IPS DF 4.7 (cell line): Measurements from ENCODE around the gene PON3.
"Not testable (repeated sequence)": the region's sequence is repeated elsewhere in the genome, so short reads cannot be mapped to it uniquely, and the experiment has no call there.

Source experiments
- DNase-seq: peaks from one replicate; pipeline ENCODE4 v3.0.0-alpha.2; 2013; ENCODE audit warnings: low spot score; ENCODE audit errors: extremely low read depth

PON3 gene

DNA sequence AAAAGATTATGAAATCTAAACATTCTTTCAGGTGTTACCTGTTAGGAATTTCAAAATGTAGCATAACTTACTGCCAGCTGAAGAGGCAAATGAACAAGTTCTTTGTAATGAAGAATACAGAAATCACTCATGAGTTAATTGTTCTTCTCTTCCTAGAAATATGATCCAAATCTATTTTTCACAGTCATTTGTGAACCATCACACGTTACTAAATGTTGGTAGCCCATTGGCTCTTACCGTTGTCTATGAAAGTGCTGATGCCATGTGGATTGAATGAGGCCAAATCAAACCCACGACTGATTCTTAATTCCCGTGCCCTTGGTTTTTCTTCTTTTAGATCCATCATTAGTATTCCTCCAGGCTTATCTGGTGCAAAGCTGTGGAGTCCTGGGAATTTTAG lies 15.9 kb upstream of the PON3 start:
- DNase-seq: no peak

- DNase-seq: no peak
These were observed 15.5 kb upstream of the PON3 start for GRCh38 chr7:95411666-95412065.

- no peak for DNase-seq
These were observed 14.9 kb upstream of the PON3 start for GRCh38 chr7:95411036-95411435.

GRCh38 chr7:95407751-95408150 lies 11.6 kb upstream of the PON3 start:
- no peak for DNase-seq

- DNase-seq: no peak
These were observed 9.6 kb upstream of the PON3 start for GRCh38 chr7:95405800-95406199.

- no peak for DNase-seq
These were observed 9.0 kb upstream of the PON3 start for GRCh38 chr7:95405208-95405607.

DNA sequence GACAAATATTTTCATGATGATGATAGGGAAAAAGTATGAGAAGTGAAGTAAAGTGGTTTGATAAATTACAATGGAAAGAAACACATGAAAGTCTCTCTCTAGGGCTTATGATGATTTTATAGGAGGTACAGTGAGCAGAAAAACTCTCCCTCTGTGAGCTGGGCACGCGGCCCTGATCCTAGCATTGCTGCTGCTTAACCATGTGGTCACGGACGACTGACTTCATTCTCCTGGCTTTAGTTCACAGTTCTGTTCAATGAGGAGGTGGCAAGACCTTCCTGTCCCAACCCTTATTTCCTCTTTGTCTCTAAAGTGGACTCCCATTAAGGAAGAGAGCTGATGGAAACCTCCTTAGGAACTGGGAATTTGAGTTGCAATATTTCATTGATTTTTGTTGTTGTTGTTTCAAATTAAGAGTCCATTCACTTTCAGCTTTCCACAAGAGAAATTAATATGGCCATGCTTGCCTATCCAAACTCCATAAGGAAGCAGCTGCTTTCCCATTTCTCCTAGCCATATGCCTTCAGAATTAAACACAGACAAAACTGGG lies 8.2 kb upstream of the PON3 start:
- no peak for DNase-seq

- DNase-seq: no peak
These were observed 2.2 kb upstream of the PON3 start for GRCh38 chr7:95398155-95398940.

DNA sequence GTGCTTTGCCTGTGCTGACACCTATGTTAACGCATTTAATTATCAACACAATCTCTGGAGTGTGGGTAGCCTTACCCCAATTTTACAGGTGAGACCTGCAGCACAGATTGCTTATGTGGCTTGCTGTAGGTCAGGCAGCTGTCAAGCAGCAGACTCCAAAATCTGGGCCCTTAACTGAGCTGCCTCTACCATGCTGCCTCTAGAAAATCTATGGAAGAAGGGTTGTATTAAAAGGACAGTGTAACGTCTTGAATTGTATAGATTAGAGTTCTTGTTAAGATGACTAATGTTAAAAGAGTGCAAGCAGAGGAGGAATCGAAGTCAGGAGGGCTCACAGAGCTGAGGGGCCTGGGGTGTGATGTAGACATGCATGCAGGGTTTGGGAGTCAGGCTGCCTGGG lies 1.2 kb upstream of the PON3 start:
- no peak for DNase-seq

GRCh38 chr7:95395755-95396135 lies 430 bp downstream of the PON3 start:
- no peak for DNase-seq

- no peak for DNase-seq
These were observed 1.8 kb downstream of the PON3 start for GRCh38 chr7:95394370-95394769.

DNA sequence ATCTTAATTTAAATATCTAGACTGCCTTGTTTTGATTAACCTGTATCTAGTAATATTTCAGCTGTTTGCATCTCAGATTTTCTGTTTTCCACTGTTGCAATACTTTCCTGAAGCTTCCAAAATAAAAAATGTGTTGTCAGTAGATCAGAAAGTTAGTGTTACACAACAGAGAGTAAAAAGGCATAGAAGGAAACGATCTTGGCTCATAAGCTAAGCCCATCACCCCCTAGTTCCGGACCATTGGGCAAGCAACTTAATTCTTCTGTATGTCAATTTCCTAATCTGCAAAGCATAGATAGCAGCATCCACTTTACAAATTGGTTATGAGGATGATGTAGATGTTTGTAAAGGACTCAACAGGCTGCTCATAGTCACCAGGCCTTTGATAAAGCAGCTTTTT lies 4.4 kb downstream of the PON3 start:
- DNase-seq: no peak

- DNase-seq: no peak
These were observed 6.7 kb downstream of the PON3 start for GRCh38 chr7:95389516-95389915.

GRCh38 chr7:95379457-95379856 lies 16.7 kb downstream of the PON3 start:
- DNase-seq: not testable (repeated sequence)

DNA sequence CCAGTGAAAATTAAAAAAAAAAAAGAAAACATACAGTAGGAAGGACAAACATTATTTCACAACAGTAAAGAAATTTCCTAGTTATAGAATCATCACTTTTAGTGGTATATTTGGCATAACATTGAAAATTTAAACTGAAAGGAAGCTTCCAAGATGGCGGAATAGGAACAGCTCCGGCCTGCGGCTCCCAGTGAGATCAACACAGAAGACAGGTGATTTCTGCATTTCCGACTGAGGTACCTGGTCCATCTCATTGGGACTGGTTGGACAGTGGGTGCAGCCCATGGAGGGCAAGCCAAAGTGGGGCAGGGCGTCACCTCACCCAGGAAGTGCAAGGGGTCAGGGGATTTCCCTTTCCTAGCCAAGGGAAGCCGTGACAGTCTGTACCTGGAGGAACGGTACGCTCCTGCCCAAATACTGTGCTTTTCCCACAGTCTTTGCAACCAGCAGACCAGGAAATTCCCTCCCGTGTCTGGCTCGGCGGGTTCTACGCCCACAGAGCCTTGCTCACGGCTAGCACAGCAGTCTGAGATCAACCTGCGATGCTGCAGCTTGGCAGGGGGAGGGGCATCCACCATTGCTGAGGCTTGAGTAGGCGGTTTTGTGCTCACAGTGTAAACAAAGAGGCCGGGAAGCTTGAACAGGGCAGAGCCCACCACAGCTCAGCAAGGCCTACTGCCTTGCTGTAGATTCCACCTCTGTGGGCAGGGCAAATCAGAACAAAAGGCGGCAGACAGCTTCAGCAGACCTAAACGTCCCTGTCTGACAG lies 19.4 kb downstream of the PON3 start:
- no peak for DNase-seq

- no peak for DNase-seq
These were observed 20.5 kb downstream of the PON3 start for GRCh38 chr7:95375591-95376257.

GRCh38 chr7:95373323-95373722 lies 22.9 kb downstream of the PON3 start:
- no peak for DNase-seq

DNA sequence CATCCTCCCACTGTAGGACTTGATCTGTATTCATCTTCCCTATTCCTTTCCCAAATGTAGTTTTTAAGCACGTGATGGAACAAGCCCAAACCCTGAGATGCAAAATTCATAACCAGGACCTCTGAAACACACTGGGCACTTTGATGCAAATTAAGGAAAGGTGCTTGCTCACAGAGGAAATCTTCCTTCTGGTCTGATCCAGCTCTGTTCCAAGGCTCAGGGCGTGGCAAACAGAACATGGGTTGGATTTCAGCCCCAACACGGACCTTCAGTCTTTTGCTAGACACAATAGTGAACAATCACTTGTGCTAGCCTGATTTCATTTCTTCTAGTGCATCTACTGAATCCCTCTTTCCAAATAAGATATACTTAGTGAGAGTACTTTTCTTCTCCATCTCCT lies 27.9 kb downstream of the PON3 start:
- no peak for DNase-seq

GRCh38 chr7:95367606-95368005 lies 28.6 kb downstream of the PON3 start:
- DNase-seq: no peak

DNA sequence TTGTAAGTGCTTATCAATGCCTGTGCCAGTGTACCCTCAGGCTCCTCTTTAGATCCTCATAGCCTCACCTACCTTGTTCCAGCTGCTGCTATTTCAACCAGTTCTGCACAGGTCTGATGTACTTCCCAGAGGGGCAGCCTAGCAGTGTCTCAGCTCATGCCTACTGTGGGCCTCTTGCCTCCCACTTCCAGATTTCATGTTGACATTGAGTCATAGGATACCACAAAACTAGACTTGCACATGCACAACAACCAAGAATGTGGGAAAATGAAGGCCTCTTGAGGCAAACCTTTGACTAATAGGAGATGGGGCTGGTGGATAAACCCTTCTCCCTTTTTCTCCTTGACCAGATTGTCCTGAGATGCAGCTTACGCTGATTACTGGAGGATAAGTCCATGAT lies 31.0 kb downstream of the PON3 start:
- DNase-seq: no peak

DNA sequence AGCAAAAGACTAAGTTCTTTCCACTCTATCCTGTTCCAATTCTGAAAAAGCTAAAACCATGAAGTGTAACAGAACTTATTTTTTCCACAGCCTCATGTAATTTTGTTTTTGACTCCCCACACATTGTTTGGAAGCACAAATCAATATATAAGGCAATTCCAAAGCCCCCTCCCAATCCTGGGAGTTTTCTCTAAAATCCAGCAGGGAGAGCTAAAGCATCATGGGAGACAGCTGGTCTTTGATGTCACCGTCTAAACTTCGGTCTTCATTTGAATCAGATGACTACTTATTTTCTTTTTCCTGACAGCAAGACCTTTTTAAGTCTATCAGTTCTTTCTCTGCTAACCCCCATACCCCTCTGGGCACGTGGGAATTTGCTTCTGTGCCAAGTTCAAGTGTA lies 38.6 kb downstream of the PON3 start:
- DNase-seq: no peak

- DNase-seq: no peak
These were observed 53.4 kb downstream of the PON3 start for GRCh38 chr7:95342642-95343307.
